H9 (cell line): Measurements from ENCODE around the gene CLDN11. TPM values are rescaled to one million over a fixed set of nuclear protein-coding genes. Genes with fewer than 3 reads are reported as not detected.

ENCODE experiments used
- DNase-seq: peaks from one replicate; pipeline ENCODE4 v3.0.0-alpha.2; 2017
- H2AFZ ChIP-seq: one replicate; pipeline ENCODE4 v1.6.1; 2013; ENCODE audit warnings: mild to moderate bottlenecking, low read length, control low read depth, moderate library complexity
- H2AK5ac ChIP-seq: 2 replicates; pipeline ENCODE4 v1.6.1; 2013; ENCODE audit warnings: low read length, control low read depth, mixed read lengths; ENCODE audit not compliant: insufficient read length
- H2BK120ac ChIP-seq: one replicate; pipeline ENCODE4 v1.6.1; 2013; ENCODE audit warnings: low read depth, mild to moderate bottlenecking, low read length, control low read depth, inconsistent platforms; ENCODE audit not compliant: poor library complexity, severe bottlenecking
- H2BK12ac ChIP-seq: 2 replicates; pipeline ENCODE4 v1.6.1; 2013; ENCODE audit warnings: low read length, control low read depth, mixed read lengths, low read depth; ENCODE audit not compliant: insufficient read length
- H2BK15ac ChIP-seq: 2 replicates; pipeline ENCODE4 v1.6.1; 2013; ENCODE audit warnings: low read depth, low read length, control low read depth
- H2BK20ac ChIP-seq: one replicate; pipeline ENCODE4 v1.6.1; 2013; ENCODE audit warnings: low read depth, mild to moderate bottlenecking, low read length, control low read depth, inconsistent platforms; ENCODE audit not compliant: poor library complexity, severe bottlenecking
- H2BK5ac ChIP-seq: 2 replicates; pipeline ENCODE4 v1.6.1; 2013; ENCODE audit warnings: low read length, control low read depth, mixed read lengths; ENCODE audit not compliant: insufficient read length
- H3K14ac ChIP-seq: 2 replicates; pipeline ENCODE4 v1.6.1; 2013; ENCODE audit warnings: low read length, control low read depth; ENCODE audit not compliant: insufficient read depth
- H3K18ac ChIP-seq: 2 replicates; pipeline ENCODE4 v1.6.1; 2013; ENCODE audit warnings: low read depth, mild to moderate bottlenecking, mixed read lengths, low read length, control low read depth; ENCODE audit not compliant: insufficient read length
- H3K23ac ChIP-seq: 2 replicates; pipeline ENCODE4 v1.6.1; 2013; ENCODE audit warnings: low read length, control low read depth, mixed read lengths, low read depth; ENCODE audit not compliant: insufficient read length
- H3K23me2 ChIP-seq: 2 replicates; pipeline ENCODE4 v1.6.1; 2013; ENCODE audit warnings: low read depth, mild to moderate bottlenecking, mixed read lengths, low read length, control low read depth; ENCODE audit not compliant: insufficient read length, poor library complexity, severe bottlenecking
- H3K27ac ChIP-seq: 2 replicates; pipeline ENCODE4 v1.5.1; 2013; ENCODE audit warnings: low read length, control low read depth, mixed read lengths, low read depth; ENCODE audit not compliant: insufficient read length
- H3K27me3 ChIP-seq: 2 replicates; pipeline ENCODE4 v1.6.1; 2013; ENCODE audit warnings: low read length, control low read depth, inconsistent platforms; ENCODE audit not compliant: insufficient read depth
- H3K4ac ChIP-seq: 2 replicates; pipeline ENCODE4 v1.6.1; 2013; ENCODE audit warnings: low read depth, mild to moderate bottlenecking, control low read depth, inconsistent platforms, low read length, moderate library complexity
- H3K4me1 ChIP-seq: 2 replicates; pipeline ENCODE4 v1.6.1; 2013; ENCODE audit warnings: low read length, control low read depth, inconsistent platforms; ENCODE audit not compliant: insufficient read depth
- H3K4me2 ChIP-seq: 2 replicates; pipeline ENCODE4 v1.6.1; 2013; ENCODE audit warnings: low read length, control low read depth, mixed read lengths; ENCODE audit not compliant: insufficient read length, insufficient read depth
- H3K56ac ChIP-seq: 2 replicates; pipeline ENCODE4 v1.6.1; 2013; ENCODE audit warnings: low read depth, mild to moderate bottlenecking, mixed read lengths, low read length, control low read depth; ENCODE audit not compliant: insufficient read length
- H3K79me1 ChIP-seq: 2 replicates; pipeline ENCODE4 v1.6.1; 2013; ENCODE audit warnings: low read depth, mild to moderate bottlenecking, moderate library complexity, low read length, control low read depth, inconsistent platforms; ENCODE audit not compliant: insufficient read depth, poor library complexity, severe bottlenecking
- H3K79me2 ChIP-seq: 2 replicates; pipeline ENCODE4 v1.6.1; 2013; ENCODE audit warnings: low read length, control low read depth, inconsistent platforms; ENCODE audit not compliant: insufficient read depth
- H3K9ac ChIP-seq: 2 replicates; pipeline ENCODE4 v1.6.1; 2013; ENCODE audit warnings: low read length, control low read depth, mixed read lengths; ENCODE audit not compliant: insufficient read length; ENCODE audit errors: extremely low read depth
- H3K9me3 ChIP-seq: one replicate; pipeline ENCODE4 v1.6.1; 2013; ENCODE audit warnings: low read depth, low read length, inconsistent platforms; ENCODE audit not compliant: control insufficient read depth
- H3T11ph ChIP-seq: one replicate; pipeline ENCODE4 v1.6.1; 2013; ENCODE audit warnings: mild to moderate bottlenecking, low read length, control low read depth, inconsistent platforms
- H4K20me1 ChIP-seq: one replicate; pipeline ENCODE4 v1.6.1; 2013; ENCODE audit not compliant: control insufficient read depth, insufficient read length, insufficient read depth
- H4K5ac ChIP-seq: 2 replicates; pipeline ENCODE4 v1.6.1; 2013; ENCODE audit warnings: low read depth, mild to moderate bottlenecking, mixed read lengths, low read length, control low read depth; ENCODE audit not compliant: insufficient read length
- H4K8ac ChIP-seq: replicated peaks from 2 replicates; pipeline ENCODE4 v1.6.1; 2013; ENCODE audit warnings: low read length, control low read depth, mixed read lengths, low read depth; ENCODE audit not compliant: insufficient read length
- H4K91ac ChIP-seq: 2 replicates; pipeline ENCODE4 v1.6.1; 2013; ENCODE audit warnings: low read depth, mild to moderate bottlenecking, moderate library complexity, mixed read lengths, low read length, control low read depth; ENCODE audit not compliant: insufficient read length
- H3K27ac Mint-ChIP-seq, 3 experiments: 2 replicates in 2 of 3; 3 replicates in 1 of 3; pipeline ENCODE4 v1.8.0; 2020 to 2021; ENCODE audit warnings: mixed read lengths in 3 of 3, mild to moderate bottlenecking in 1 of 3, moderate library complexity in 1 of 3
- H3K27me3 Mint-ChIP-seq: 2 replicates; pipeline ENCODE4 v1.8.0; 2021; ENCODE audit warnings: low read depth, mild to moderate bottlenecking, moderate library complexity, mixed read lengths
- H3K36me3 Mint-ChIP-seq, 3 experiments: 2 replicates in 2 of 3; 3 replicates in 1 of 3; pipeline ENCODE4 v1.8.0; 2020 to 2021; ENCODE audit warnings: low read depth in 3 of 3, mixed read lengths in 3 of 3; ENCODE audit not compliant: insufficient read depth in 1 of 3
- H3K4me1 Mint-ChIP-seq, 2 experiments: 2 replicates each; pipeline ENCODE4 v1.8.0; 2020; ENCODE audit warnings: mixed read lengths in 2 of 2
- H3K4me3 Mint-ChIP-seq, 2 experiments: 2 replicates in 1 of 2; 3 replicates in 1 of 2; pipeline ENCODE4 v1.8.0; 2020 to 2021; ENCODE audit warnings: mild to moderate bottlenecking in 2 of 2, mixed read lengths in 2 of 2, moderate library complexity in 1 of 2
- H3K9me3 Mint-ChIP-seq, 2 experiments: 2 replicates in 1 of 2; 3 replicates in 1 of 2; pipeline ENCODE4 v1.8.0; 2020; ENCODE audit warnings: mild to moderate bottlenecking in 2 of 2, mixed read lengths in 2 of 2, moderate library complexity in 1 of 2
- WGBS: extraction: QIAGEN DNeasy Blood & Tissue Kit; methylation state at CpG from one replicate; pipeline ENCODE4 v1.1.7; 2013; ENCODE audit warnings: missing lambda C conversion rate, low lambda C conversion rate, mixed read lengths; ENCODE audit not compliant: insufficient read length; ENCODE audit errors: extremely low coverage; 5-methylcytosine and 5-hydroxymethylcytosine counted together
- total RNA-seq: library from RNA; stranded (reverse); gene quantifications from 2 replicates; pipeline ENCODE4 v1.2.1, GENCODE V29; 2021
- TF ChIP-seq, protein P1 (sequence below): fragments of 200-600 bp; sonication (generic); conservative IDR thresholded peaks from 3 replicates; pipeline ENCODE4 v1.8.0; 2021; ENCODE audit warnings: antibody characterized with exemption, mild to moderate bottlenecking

CLDN11 gene
- total RNA-seq, 1 experiment from 2014 or later, result 1.7 TPM

DNA sequence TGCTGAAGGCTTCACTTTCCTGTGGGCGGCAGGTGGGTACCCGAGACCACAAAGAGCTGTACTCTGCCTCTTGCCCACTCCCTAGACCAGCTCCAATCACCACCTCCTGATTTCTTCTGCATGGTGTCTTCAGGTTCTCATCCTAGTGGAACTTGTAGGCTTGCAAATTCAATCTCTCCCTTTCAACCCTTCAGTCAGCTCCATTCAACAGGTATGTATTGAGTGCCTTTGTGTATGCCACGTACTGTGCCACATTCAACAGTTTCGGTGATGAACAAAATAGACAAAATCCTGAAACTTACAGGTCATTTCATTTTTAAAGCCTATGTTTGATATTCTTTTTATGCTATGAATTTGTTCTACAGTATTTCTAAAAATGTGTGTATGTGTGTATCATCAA, 5.4 kb upstream of the CLDN11 start:
- H3K27ac Mint-ChIP-seq, result no peak overlapping the region
- Histone ChIP-seq H4K8ac (no peak overlapping the region), H3K14ac (no peak overlapping the region), H3K4ac (no peak overlapping the region), H3K23me2 (peaks cover 1% of the 10 kb centered on the region), H3K27ac (no peak overlapping the region), H2AFZ (no peak overlapping the region), H2BK12ac (no peak overlapping the region), H3K56ac (no peak overlapping the region), H2AK5ac (no peak overlapping the region), H2BK15ac (no peak overlapping the region), H4K20me1 (no peaks in the 10 kb centered on the region), H3K9me3 (no peaks in the 10 kb centered on the region), H3K18ac (no peak overlapping the region), H3K9ac (no peak overlapping the region), H3K4me2 (no peak overlapping the region), H2BK5ac (no peak overlapping the region), H3K79me1 (no peaks in the 10 kb centered on the region), H2BK120ac (no peak overlapping the region), H3K79me2 (no peaks in the 10 kb centered on the region), H3K4me1 (0 out of 2 replicates have a peak, but pooled peaks cover 2% of the 10 kb centered on the region), H3T11ph (no peak overlapping the region), H2BK20ac (no peak overlapping the region), H4K5ac (no peak overlapping the region), H3K23ac (no peak overlapping the region), H4K91ac (no peak overlapping the region), H3K27me3 (peaks cover 6% of the 10 kb centered on the region; the same call in 1 of the 2 replicates)
- TF ChIP-seq, protein P1, sequence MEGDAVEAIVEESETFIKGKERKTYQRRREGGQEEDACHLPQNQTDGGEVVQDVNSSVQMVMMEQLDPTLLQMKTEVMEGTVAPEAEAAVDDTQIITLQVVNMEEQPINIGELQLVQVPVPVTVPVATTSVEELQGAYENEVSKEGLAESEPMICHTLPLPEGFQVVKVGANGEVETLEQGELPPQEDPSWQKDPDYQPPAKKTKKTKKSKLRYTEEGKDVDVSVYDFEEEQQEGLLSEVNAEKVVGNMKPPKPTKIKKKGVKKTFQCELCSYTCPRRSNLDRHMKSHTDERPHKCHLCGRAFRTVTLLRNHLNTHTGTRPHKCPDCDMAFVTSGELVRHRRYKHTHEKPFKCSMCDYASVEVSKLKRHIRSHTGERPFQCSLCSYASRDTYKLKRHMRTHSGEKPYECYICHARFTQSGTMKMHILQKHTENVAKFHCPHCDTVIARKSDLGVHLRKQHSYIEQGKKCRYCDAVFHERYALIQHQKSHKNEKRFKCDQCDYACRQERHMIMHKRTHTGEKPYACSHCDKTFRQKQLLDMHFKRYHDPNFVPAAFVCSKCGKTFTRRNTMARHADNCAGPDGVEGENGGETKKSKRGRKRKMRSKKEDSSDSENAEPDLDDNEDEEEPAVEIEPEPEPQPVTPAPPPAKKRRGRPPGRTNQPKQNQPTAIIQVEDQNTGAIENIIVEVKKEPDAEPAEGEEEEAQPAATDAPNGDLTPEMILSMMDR, result no peak
- no peaks in the 10 kb centered on the region for H3K9me3 Mint-ChIP-seq
- no peaks in the 10 kb centered on the region for H3K36me3 Mint-ChIP-seq
- H3K4me3 Mint-ChIP-seq, result no peak overlapping the region
- H3K27me3 Mint-ChIP-seq, result peaks cover 20% of the 10 kb centered on the region
- no peak for DNase-seq
- no CpG with 5 or more reads among the region's 4 CpGs for WGBS
- peaks cover 4 to 12% of the 10 kb centered on the region in 2 experiments; a peak in 3 of 4 replicates for H3K4me1 Mint-ChIP-seq
